ENCODE results near the gene C11orf86.

- TF ChIP-seq CTCF (conservative IDR thresholded peaks at IDR 0.05; ENCODE audit: low read length) (no peak), EZH2phosphoT487 (IDR thresholded peaks at IDR 0.05; ENCODE audit: borderline replicate concordance, low read depth, low read length) (no peak)
Observed at GRCh38 chr11:66971488-66971887, 3.6 kb upstream of the C11orf86 start.

Data from OCI-LY7 (cell line).